Measurements from ENCODE around the gene CYB5R4. TPM values are rescaled to one million over a fixed set of nuclear protein-coding genes. Genes with fewer than 3 reads are reported as not detected.

The CYB5R4 gene
- total RNA-seq, 2 experiments from 2014 or later, result 15.5 to 16.3 TPM

GRCh38 chr6:84003131-84003530 is 143.6 kb downstream of the CYB5R4 start:
- Histone ChIP-seq H3K27me3 (ENCODE audit: control insufficient read depth in 1 of 2, insufficient read depth in 2 of 2, low read length in 2 of 2) (peaks cover 0 to 3% of the 10 kb centered on the region in 2 experiments), H3K27ac (ENCODE audit: low read depth in 1 of 2, low read length in 2 of 2) (no peak overlapping the region), H3K4me3 (ENCODE audit: low read length) (no peak overlapping the region), H3K36me3 (ENCODE audit: insufficient read depth, low read length) (no peaks in the 10 kb centered on the region), H3K4me1 (ENCODE audit: insufficient read depth, low read length) (no peaks in the 10 kb centered on the region), H3K9me3 (ENCODE audit: control insufficient read depth in 1 of 2, insufficient read depth in 1 of 2, low read length in 2 of 2) (no peaks in the 10 kb centered on the region)
- CTCF ChIA-PET, result no interaction called here
- no peaks in the 10 kb centered on the region for H3K9me3 Mint-ChIP-seq
- DNase-seq (no peak), ATAC-seq (ENCODE audit: poor library complexity) (no peak)
- POLR2A ChIA-PET, result no interaction called here
- H3K36me3 Mint-ChIP-seq (ENCODE audit: low read depth), result no peaks in the 10 kb centered on the region
- no peak overlapping the region for H3K27ac Mint-ChIP-seq
- no peak overlapping the region for H3K4me3 Mint-ChIP-seq
- H3K27me3 Mint-ChIP-seq, result peaks cover 15% of the 10 kb centered on the region
- no peak for TF ChIP-seq CTCF (IDR thresholded peaks at IDR 0.05)
- no peaks in the 10 kb centered on the region for H3K4me1 Mint-ChIP-seq (ENCODE audit: low read depth)
- intact Hi-C loops (cut with DNase I, micrococcal nuclease), result no loop called here

- POLR2A ChIA-PET, result no interaction called here
- Mint-ChIP-seq H3K36me3 (ENCODE audit: low read depth) (no peaks in the 10 kb centered on the region), H3K4me1 (ENCODE audit: low read depth) (no peaks in the 10 kb centered on the region), H3K9me3 (no peaks in the 10 kb centered on the region), H3K27ac (no peak overlapping the region), H3K27me3 (peaks cover 19% of the 10 kb centered on the region), H3K4me3 (no peak overlapping the region)
- no peak overlapping the region for H3K27ac ChIP-seq (ENCODE audit: low read depth in 1 of 2, low read length in 2 of 2)
- H3K36me3 ChIP-seq (ENCODE audit: insufficient read depth, low read length), result no peaks in the 10 kb centered on the region
- no peak overlapping the region for H3K4me3 ChIP-seq (ENCODE audit: low read length)
- peaks cover 0 to 2% of the 10 kb centered on the region in 2 experiments for H3K9me3 ChIP-seq (ENCODE audit: control insufficient read depth in 1 of 2, insufficient read depth in 1 of 2, low read length in 2 of 2)
- peaks cover 0 to 4% of the 10 kb centered on the region in 2 experiments for H3K27me3 ChIP-seq (ENCODE audit: control insufficient read depth in 1 of 2, insufficient read depth in 2 of 2, low read length in 2 of 2)
- CTCF ChIA-PET, result no interaction called here
- intact Hi-C loops (cut with DNase I, micrococcal nuclease), result no loop called here
- no peak for TF ChIP-seq CTCF (IDR thresholded peaks at IDR 0.05)
- DNase-seq (no peak), ATAC-seq (ENCODE audit: poor library complexity) (no peak)
- no peaks in the 10 kb centered on the region for H3K4me1 ChIP-seq (ENCODE audit: insufficient read depth, low read length)
Observed at GRCh38 chr6:84003654-84004053, 144.2 kb downstream of the CYB5R4 start.

- Mint-ChIP-seq H3K27me3 (peaks cover 34% of the 10 kb centered on the region), H3K4me1 (ENCODE audit: low read depth) (no peaks in the 10 kb centered on the region), H3K4me3 (no peak overlapping the region), H3K27ac (no peak overlapping the region), H3K36me3 (ENCODE audit: low read depth) (no peaks in the 10 kb centered on the region), H3K9me3 (no peaks in the 10 kb centered on the region)
- peaks cover 0 to 8% of the 10 kb centered on the region in 2 experiments for H3K27me3 ChIP-seq (ENCODE audit: control insufficient read depth in 1 of 2, insufficient read depth in 2 of 2, low read length in 2 of 2)
- no peaks in the 10 kb centered on the region for H3K4me1 ChIP-seq (ENCODE audit: insufficient read depth, low read length)
- ATAC-seq (ENCODE audit: poor library complexity) (no peak), DNase-seq (no peak)
- POLR2A ChIA-PET, result no interaction called here
- intact Hi-C loops (cut with DNase I, micrococcal nuclease), result no loop called here
- no peak for TF ChIP-seq CTCF (IDR thresholded peaks at IDR 0.05)
- H3K4me3 ChIP-seq (ENCODE audit: low read length), result no peak overlapping the region
- H3K27ac ChIP-seq (ENCODE audit: low read depth in 1 of 2, low read length in 2 of 2), result no peak overlapping the region
- CTCF ChIA-PET, result no interaction called here
- peaks cover 0 to 5% of the 10 kb centered on the region in 2 experiments for H3K9me3 ChIP-seq (ENCODE audit: control insufficient read depth in 1 of 2, insufficient read depth in 1 of 2, low read length in 2 of 2)
- H3K36me3 ChIP-seq (ENCODE audit: insufficient read depth, low read length), result no peaks in the 10 kb centered on the region
Observed at GRCh38 chr6:84007871-84008270, 148.4 kb downstream of the CYB5R4 start.

Data from CD4-positive, alpha-beta T cell (primary cell).